Suprapubic skin (tissue), 4 donors: Measurements from ENCODE around the gene CELF4.

Experiments used
- CTCF ChIP-seq, 2 donors: fragments of 200-600 bp in 1 of 2; fragments of 450-650 bp in 1 of 2; sonication (generic) in 1 of 2; IDR thresholded peaks; one replicate each; pipeline ENCODE4 v1.5.1; 2016 to 2019; ENCODE audit warnings: antibody characterized with exemption in 2 of 2, mild to moderate bottlenecking in 1 of 2, moderate library complexity in 1 of 2
- EP300 ChIP-seq: sonication (generic); formaldehyde crosslinking; IDR thresholded peaks from one replicate; pipeline ENCODE4 v1.6.1; 2017; ENCODE audit warnings: antibody characterized with exemption
- POLR2A ChIP-seq, 2 donors: fragments of 450-650 bp; IDR thresholded peaks; one replicate each; pipeline ENCODE4 v1.6.1; 2017; ENCODE audit warnings: antibody characterized with exemption in 2 of 2, mild to moderate bottlenecking in 2 of 2, moderate library complexity in 2 of 2
- POLR2AphosphoS5 ChIP-seq, 3 donors: sonication (generic); formaldehyde crosslinking; IDR thresholded peaks; one replicate each; pipeline ENCODE4 v1.6.1; 2017; ENCODE audit warnings: antibody characterized with exemption in 3 of 3

GRCh38 chr18:37499044-37499443, 66.6 kb downstream of the CELF4 start:
- TF ChIP-seq POLR2AphosphoS5 (IDR thresholded peaks at IDR 0.05) = no peak
- TF ChIP-seq CTCF (IDR thresholded peaks at IDR 0.05) = no peak
- TF ChIP-seq EP300 = no peak
- TF ChIP-seq POLR2A (IDR thresholded peaks at IDR 0.05) = no peak
